Smooth muscle cell of the pulmonary artery (primary cell): ENCODE data around the gene MFSD6. TPM values are rescaled to one million over a fixed set of nuclear protein-coding genes. Genes with fewer than 3 reads are reported as not detected.

ENCODE experiments used
- total RNA-seq: library from RNA; depleted of rRNA; stranded (reverse); fragments of >200 nt; gene quantifications from 2 replicates; pipeline ENCODE4 v1.2.3, GENCODE V29; 2014

The MFSD6 gene
- total RNA-seq = 4.6 and 12.9 TPM in 2 replicates

GRCh38 chr2:190407662-190408537, at the start of gene MFSD6:
Gene MFSD6, plus strand, starts transcription at chr2:190408355. Its CDS starts 27,675 bp downstream, at chr2:190436030.

DNA sequence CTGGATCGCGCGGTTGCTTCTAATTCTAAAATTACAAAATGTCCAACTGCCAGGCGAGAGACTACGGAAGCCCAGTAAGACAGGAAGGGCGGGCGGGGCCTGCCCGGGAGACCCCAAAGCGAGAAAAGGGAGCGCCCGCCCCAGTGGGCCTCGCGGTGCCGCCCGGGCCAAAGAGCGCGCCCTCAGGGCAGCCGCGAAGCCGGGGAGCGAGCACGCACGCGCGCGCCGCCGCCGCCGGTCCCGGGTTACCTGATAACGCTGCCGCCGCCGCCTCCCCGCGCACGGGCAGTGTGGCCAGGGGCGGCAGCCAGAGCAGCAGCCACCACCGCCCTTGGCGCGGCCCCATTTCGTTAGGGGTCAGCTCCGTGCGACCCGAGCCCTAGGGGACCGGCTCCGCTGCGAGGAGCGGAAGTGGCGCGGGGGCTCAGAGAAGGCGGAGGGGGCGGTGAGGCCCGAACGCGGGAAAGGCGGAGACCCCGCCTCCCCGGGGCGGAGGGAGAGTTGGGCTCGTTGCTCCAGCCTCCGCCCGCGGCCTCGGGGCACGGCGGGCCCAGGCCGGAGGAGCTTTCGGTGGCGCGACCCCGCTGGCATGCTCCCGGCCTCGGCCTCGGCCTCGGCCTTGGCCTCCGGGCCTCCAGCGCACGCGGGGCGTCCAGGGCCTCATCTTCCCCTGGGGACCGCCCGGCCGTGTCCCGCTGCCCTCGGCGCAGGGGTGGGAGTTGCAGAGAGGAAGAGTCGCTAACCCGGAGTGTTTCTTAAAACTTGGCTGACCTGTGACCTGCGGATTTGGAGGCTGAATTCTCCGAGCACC, 126.4 kb downstream of the MFSD6 start, which contains the start of gene NEMP2:
NEMP2 (minus strand) TSS at position 413 of the 811 bp plus-strand sequence; CDS start at position 346, 67 bp downstream.

Other genes with a start within 250 kb of the MFSD6 start
- gene HIBCH, start 88.5 kb upstream of the MFSD6 start, total RNA-seq = 15.8 and 17.5 TPM in 2 replicates
- 7.2 and 8.0 TPM in 2 replicates for gene INPP1, start 64.8 kb upstream of the MFSD6 start, total RNA-seq
- gene NEMP2, start 126.4 kb downstream of the MFSD6 start, total RNA-seq = 2.1 and 3.7 TPM in 2 replicates
- gene NAB1, start 240.7 kb downstream of the MFSD6 start, total RNA-seq = 37.2 and 47.3 TPM in 2 replicates